HG03432 (cell line): ENCODE data around the gene FAM98C.

Experiments
- ATAC-seq: cut with Tn5 transposase; IDR thresholded peaks from one replicate; pipeline ENCODE4 v1.9.1; 2021; ENCODE audit warnings: mild to moderate bottlenecking, moderate library complexity; ENCODE audit not compliant: unreplicated experiment

Gene FAM98C

DNA sequence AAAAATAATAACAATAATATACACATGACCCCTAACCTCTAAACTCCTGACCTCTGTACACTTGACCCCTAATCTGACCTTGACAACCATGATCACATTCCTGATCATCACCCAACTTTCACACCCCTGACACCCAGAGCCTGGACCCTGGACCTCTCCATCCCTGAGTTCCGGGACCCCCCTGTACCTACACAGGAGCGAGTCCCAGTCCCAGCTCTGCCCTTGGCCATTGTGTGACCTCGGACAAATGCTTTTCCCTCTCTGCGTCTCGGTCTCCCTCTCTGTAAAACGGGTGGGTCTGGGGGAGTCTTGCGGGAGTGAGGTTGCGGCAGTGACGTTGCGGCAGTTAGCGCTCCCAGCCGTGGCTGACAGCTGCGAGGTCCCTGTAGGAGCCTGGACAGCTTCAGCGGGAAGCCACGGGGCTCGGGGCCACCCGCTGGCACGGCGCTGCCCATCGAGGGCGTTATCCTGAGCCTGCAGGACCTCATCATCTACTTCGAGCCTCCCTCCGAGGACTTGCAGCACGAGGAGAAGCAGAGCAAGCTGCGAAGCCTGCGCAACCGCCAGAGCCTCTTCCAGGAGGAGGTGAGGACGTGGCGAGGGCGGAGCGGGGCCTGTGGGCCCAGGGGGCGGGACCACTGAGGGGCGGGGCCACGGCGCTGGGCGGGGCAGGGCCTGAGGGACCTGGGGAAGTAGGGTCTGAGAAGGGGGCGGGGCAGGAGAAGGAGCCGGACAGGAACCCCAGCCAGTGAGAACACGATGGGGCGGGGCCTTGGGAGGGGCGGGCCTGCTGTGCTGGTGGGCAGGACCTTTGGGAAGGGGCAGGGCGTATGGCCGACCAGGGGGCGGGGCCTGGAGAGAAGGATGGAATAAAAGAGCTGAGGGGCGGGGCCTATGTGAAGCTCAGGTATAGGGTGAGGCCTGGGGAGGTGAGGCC is 49.8 kb downstream of the FAM98C start:
- ATAC-seq, result no peak

DNA sequence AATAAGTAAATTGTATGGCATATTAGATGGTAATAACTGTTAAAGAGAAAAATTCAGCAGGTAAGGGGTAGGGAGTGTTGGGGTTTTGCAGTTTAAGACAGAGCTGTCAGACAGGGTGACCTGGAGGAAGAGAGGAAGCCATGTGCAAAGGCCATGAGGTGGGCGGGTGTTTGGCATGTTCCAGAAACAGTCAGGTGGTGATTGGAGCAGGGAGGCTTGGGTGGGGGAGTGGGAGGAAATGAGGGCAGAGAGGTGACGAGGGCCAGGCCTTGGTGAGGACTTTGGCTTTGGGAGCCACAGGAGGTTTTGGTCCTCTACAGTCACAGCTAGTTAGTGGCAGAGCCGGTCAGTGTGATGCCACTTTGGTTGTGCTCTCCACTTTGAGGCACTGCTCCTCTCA is 50.7 kb downstream of the FAM98C start:
- no peak for ATAC-seq

GRCh38 chr19:38455031-38455430 is 52.1 kb downstream of the FAM98C start:
- no peak for ATAC-seq

GRCh38 chr19:38457202-38457601 is 54.3 kb downstream of the FAM98C start:
- no peak for ATAC-seq

DNA sequence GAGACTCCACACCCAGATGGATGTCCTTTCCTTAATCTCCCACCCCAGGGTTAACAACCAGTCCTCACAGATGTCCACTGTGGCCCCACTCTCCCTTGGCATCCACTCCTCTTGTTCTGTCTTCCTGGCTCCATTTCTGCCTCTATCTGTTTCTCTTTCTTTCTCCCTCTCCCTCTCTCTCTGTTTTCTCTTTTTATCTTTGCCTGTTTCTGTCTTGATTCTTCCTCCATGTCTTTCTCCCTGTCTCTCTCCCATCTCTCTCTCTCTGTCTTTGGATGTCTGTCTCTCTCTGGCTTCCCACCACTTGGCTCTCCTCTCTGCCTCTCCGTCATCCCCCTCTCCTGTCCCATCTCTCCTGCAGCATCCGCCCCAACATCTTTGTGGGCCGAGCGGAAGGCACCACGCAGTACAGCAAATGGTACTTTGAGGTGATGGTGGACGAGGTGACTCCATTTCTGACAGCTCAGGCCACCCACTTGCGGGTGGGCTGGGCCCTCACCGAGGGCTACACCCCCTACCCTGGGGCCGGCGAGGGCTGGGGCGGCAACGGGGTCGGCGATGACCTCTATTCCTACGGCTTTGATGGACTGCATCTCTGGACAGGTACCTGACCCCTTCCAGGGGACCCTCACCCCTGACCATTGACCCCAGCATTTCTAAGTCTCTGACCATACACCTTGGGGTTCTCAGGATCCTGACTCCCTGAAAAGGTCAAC is 55.0 kb downstream of the FAM98C start:
- no peak for ATAC-seq
